GM21526 (cell line): ENCODE data around the gene MIDN.

Experiments
- ATAC-seq: cut with Tn5 transposase; IDR thresholded peaks from one replicate; pipeline ENCODE4 v1.9.1; 2021; ENCODE audit warnings: moderate library complexity; ENCODE audit not compliant: unreplicated experiment, low FRiP score

The MIDN gene

DNA sequence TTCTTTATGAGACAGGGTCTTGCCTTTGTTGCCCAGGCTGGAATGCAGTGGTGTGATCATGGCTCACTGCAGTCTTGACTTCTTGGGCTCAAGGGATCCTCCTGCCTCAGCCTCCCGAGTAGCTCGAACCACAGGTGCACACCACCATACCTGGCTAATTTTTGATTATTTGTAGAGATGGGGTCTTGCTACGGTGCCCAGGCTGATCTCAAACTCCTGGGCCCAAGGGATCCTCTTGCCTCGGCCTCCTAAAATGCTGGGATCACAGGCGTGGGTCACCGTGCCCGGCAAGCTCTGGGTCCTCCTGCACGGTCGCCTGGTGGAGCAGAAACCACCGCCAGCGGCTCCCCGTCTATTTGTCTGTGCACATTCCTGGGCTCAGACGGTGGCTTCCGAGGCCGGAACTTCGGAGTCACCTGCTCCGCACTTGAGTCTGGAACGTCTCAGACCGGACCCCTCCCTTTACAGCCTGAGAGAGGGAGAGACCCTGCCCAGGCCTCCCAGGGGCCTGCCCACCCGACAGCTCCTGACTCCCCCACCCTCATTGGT is 59.4 kb downstream of the MIDN start:
- ATAC-seq: no peak

DNA sequence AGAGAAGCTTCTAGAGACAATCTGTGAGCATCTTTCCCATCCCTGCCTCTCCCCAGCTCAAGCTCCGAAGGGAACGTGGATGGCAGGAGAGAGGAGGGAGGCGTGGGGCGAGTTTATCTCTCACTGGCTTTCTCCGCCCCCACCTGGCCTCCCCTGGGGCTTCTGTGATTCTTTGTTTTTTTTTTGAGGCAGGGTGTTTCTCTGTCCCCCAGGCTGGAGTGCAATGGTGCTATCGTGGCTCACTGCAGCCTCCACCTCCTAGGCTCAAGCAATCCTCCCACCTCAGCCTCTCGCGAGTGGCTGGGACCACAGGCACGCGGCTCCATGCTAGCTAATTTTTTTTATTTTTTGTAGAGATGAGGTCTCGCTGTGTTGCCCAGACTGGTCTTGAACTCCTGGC is 60.3 kb downstream of the MIDN start:
- ATAC-seq: no peak
